CD1c-positive myeloid dendritic cell (primary cell): ENCODE measurements around the gene BIRC5.
"Not testable (repeated sequence)": the region's sequence is repeated elsewhere in the genome, so short reads cannot be mapped to it uniquely, and the experiment has no call there.

Source experiments
- DNase-seq: peaks from one replicate; pipeline ENCODE4 v3.0.0-alpha.2; 2016; ENCODE audit errors: extremely low spot score

The BIRC5 gene

DNA sequence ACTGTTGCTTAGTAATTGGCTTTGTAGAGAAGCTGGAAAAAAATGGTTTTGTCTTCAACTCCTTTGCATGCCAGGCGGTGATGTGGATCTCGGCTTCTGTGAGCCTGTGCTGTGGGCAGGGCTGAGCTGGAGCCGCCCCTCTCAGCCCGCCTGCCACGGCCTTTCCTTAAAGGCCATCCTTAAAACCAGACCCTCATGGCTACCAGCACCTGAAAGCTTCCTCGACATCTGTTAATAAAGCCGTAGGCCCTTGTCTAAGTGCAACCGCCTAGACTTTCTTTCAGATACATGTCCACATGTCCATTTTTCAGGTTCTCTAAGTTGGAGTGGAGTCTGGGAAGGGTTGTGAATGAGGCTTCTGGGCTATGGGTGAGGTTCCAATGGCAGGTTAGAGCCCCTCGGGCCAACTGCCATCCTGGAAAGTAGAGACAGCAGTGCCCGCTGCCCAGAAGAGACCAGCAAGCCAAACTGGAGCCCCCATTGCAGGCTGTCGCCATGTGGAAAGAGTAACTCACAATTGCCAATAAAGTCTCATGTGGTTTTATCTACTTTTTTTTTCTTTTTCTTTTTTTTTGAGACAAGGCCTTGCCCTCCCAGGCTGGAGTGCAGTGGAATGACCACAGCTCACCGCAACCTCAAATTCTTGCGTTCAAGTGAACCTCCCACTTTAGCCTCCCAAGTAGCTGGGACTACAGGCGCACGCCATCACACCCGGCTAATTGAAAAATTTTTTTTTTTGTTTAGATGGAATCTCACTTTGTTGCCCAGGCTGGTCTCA, 11.2 kb downstream of the BIRC5 start:
- DNase-seq, result no peak

DNA sequence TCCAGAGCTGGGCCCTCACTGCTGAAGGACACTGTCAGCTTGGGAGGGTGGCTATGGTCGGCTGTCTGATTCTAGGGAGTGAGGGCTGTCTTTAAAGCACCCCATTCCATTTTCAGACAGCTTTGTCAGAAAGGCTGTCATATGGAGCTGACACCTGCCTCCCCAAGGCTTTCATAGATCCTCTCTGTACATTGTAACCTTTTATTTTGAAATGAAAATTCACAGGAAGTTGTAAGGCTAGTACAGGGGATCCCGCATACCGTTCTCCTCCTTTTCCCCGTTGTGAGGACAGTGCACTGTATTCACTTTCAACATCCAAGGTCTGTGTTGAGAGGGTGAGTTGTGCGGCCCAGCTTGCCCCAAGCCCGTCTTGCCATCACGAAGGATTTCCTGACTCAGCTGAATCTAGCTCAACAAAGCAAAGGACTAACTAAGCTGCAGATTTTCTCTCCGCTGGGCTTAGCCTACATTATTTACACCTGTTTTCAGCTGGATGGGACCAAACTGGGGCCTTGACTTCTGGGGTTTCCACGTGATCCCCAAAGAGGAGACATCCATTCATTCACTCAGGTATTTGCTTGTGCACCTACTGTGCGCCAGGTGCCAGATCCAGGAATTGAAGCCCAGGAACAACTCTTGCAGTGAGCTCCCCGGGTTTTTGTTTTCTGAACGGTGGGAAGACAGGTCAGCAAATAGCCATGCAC, 12.2 kb downstream of the BIRC5 start:
- DNase-seq, result no peak

DNA sequence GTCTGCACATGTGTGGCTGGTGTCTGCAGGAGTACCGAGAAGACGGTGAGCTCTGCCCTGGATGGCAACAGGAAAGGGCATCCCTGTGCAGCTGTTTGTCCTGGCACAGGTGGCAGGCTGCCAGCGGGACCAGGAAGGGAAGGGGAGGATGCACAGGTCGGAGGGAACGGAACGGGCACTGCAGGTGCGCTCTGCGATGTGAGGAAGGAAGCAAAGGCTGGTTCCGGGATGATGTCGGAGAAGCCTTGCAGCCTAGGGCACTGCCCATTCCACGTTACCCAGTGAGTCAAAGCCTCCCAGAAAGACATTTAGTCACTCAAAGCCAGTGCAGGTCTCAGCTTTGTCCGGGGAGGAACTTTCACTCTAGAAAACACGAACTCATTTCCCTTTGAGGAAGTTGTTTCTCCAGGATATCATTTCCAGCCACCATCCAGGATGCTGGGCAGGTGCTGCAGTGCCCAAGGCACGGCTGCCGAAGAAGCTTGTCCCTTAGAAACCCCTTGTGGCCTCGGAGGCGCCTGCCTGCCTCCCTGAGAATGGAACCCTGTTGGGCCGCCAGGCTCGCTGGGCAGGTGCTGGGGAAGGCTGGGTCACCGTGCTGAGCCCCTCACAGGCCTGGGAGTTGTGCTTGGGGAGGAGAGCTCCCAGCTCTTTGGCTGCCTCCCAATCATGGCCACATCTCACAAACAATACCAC, 12.9 kb downstream of the BIRC5 start:
- peak; percentile 82 for DNase-seq

DNA sequence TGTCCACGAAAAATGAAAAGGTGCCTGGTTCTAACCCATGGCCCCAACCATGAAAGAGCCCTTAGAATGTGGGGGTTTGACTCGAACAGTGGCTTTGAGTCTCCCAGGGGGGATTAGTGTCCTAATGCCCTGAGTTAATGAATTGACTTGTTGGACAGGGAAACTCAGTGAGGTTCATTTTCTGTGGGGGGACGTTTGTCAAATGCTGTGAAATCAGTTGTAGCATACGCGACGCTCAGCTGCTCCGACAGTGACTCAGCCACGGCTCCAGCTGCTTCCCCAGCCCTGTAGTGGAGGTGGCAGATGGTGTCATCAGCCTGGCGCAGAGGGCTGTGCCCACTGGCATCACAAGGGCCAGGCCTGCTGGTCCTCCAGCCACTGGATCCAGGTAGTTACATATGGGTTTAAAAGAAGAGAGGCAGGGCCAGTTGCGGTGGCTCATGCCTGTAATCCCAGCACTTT, 13.4 kb downstream of the BIRC5 start:
- DNase-seq, result peak; percentile 80

DNA sequence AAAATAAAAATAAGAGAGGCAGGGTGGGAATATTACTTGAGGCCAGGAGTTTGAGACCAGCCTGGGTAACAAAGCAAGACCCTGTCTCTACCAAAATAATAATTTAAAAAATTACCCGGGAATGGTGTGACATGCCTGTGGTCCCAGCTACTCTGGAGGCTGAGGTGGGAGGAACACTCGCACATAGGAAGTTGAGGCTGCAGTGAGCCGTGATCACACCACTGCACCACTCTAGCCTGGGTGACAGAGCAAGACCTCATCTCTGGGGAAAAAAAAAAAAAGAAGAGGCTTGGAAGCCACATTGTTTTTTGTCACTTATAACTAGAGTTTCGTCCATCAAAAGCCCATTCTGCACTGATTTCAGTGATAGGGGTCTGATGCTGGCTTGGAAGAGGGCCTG, 14.1 kb downstream of the BIRC5 start:
- DNase-seq, result no peak

DNA sequence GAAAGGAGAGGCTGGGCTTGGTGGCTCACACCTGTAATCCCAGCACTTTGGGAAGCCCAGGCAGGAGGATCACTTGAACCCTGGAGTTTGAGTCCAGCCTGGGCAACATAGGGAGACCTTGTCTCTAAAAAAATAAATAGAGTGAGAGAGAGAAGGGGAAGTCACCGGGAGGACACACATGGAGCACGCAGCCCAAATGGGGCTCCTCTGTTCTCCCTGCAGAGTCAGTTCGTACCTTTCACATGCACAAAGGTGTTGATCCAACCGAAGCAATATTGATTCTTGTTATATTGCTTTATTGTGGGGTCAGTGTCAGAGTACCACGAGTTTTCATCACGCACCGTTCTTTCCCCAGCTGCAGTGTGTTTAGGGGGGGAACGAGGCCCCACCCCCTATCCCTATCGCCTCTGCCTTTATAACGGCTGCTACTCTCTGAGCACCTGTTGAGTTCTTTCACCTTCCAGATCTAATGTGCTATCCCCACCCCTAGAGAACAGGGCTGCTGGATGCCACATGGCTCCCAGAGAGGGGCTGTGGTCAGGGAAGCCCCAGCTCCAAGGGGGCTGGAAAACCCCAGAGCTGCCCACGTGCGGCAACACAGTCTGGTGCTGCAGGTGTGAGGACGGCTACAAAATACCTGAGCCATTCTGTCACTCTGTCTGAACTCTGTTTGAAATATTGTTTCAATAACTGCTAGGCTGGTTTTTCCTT, 16.4 kb downstream of the BIRC5 start:
- no peak for DNase-seq

DNA sequence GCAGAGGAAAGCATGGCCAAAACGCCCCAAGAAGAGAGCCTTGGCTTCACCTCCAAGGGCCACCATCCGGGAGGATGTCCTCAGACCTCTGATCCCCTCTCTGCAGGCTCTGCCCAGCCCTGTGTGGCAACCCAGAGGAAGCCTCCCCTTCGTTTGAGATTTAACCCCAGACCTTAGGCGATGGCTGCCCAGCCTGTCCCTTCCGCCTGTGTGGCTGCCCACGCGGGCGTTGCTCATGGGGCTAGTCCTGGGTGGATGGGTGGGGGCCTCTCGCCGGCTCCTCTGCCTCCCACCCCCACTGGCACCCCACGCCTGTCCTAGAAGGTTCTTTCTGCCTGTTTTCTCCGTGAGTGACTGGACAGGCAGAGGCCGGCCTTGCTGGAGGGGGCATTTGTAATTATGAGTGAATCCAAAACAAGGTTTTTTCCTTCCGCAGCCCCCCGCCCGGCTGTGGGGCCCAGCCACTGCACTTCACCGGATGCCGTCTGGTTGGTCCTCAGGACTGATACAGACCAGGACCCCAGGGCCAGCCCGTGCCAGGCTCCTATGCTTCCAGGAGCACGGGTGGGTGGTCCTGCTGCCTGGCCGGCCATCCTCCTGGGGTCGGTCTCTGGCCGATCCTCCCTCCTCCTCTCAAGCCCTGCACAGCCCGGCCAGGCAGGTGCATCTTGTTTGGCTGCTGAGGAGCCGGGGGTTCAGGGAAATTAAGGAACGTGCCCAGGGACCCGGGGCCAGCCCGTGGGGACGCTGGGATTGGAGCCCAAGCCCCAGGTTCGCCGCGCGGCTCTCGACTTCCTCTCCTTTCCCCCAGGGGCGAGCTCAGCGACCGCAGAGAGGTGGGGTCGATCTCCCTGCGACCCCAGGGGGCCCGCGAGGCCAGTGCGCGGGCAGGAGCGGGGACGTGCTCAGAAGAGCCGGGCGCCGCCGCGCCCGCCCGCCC, 17.2 kb downstream of the BIRC5 start, which contains the start of gene TMEM235:
TMEM235 (plus strand) TSS at position 636 of the 940 bp plus-strand sequence. CDS start 393 bp downstream, outside the sequence.
- DNase-seq, result no peak

DNA sequence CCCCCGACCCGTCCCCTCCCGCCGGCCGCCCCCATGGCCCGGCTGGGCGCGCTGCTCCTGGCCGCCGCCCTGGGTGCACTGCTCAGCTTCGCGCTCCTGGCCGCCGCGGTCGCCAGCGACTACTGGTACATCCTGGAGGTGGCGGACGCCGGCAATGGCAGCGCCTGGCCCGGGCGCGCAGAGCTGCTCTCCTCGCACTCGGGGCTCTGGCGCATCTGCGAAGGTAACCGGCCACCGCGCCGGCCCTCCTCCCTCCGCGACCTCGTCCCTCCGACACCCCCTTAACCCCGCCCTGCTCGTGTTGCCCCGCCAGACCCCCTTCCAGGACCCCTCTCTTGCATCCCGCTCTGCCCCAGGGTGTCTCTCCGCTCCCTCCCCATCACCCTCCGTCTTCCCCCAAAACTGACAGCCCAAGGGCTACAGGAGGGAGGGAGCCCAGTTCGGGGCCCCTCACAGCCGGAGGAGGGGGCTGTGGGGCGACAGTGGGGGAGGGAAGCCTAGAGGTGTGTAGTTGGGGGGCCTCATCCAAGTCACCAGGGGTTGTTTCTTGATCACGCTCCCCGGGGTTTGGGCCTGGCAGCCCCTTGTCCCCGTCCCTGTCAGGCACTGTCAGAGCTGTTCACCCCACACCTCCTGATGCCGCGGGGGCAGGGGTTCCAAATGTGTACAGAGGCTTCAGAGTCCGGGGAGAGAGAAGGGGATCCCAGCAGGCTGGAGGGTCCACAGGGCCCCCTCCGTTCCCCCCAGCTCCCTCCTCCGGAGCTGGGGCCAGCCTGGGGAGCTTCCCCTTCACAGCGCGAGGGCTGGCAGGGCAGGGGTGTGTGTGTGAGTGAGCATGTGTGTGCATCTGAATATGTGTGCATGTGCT, 18.2 kb downstream of the BIRC5 start:
- peak; percentile 22 for DNase-seq

DNA sequence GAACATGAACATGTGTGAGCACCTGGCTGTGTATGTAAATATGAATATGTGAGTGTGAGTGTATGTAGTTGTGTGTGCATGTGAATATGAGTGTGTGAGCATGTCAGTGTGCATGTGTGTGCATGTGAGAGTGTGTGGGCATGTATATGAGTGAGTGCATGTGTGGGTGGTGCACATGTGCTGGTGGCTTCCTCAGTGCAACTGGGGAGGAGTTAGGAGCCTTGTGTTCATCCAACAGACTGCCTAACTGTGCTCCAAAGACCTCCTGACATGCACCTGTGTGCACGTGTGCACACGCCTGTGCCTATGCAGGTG, 18.8 kb downstream of the BIRC5 start:
- DNase-seq, result peak; percentile 51

DNA sequence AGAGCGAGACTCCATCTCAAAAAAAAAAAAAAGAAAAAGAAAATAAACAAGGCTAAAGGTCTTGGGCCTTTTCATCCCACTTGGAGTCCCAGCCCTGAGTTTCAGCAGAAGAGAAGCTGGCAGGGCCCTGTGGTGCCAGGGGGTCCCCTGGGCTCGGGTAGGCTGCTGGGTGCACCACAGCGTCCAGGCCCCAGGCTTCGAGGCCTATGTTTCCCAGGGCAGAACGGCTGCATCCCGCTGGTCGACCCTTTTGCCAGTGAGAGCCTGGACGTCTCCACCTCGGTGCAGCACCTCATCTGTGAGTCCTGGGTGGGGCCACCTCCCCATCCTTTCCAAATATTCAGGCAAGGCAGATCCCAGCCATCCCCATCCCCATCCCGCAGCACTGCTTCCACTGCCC, 19.6 kb downstream of the BIRC5 start:
- DNase-seq, result no peak

DNA sequence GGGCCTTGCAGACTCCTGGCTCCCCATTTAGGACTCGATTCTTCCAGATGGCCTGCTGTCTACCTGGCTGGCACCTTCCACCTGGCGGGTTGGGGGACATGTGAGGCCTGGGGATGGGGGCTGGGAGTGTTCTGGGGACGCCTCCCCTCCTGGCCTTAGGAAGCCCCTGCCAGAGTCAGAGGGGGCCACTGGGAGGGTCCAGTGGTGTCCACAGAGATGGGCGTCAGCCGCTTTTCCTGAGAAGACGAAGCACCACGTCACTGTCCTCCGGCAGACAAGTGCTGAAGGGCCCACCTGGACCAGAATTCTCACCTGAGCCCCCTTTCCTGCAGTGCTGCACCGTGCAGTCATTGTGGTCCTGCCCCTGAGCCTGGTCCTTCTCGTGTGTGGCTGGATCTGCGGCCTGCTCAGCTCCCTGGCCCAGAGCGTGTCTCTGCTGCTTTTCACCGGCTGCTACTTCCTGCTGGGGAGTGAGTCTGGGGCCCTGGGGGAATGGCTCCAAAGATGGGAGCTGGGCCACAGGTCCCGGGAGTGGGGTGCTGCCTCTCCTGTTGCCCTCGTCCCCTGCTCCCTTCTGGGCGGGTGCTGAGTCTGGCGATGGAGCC, 20.3 kb downstream of the BIRC5 start:
- no peak for DNase-seq

DNA sequence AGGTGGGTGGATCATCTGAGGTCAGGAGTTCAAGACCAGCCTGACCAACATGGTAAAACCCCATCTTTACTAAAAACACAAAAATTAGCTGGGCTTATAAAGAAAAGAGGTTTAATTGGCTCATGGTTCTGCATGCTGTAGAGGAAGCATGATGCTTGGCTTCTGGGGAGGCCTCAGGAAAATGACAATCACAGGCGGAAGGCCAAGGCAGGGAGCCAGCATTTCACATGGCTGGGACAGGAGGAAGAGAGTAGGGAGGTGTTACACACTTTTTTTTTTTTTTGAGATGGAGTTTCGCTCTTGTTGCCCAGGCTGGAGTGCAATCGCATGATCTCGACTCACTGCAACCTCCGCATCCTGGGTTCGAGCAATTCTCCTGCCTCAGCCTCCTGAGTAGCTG, 21.0 kb downstream of the BIRC5 start:
- not testable (repeated sequence) for DNase-seq

DNA sequence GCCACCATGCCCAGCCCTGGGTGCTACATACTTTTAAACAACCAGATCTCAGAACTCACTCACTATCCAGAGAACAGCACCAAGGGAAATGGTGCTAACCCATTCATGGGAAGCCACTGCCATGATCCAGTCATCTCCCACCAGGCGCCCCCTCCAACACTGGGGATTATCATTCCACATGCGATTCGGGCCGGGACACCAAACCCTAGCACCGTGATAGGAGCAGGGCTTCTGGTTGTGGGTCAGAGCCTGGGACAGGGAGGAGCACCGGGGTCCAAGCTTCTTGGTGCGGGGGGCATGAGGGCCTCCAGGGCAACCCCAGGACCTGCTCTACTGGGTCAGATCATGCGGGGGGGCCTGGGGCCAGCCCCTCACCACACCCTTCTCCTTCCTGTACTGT, 21.8 kb downstream of the BIRC5 start:
- no peak for DNase-seq

DNA sequence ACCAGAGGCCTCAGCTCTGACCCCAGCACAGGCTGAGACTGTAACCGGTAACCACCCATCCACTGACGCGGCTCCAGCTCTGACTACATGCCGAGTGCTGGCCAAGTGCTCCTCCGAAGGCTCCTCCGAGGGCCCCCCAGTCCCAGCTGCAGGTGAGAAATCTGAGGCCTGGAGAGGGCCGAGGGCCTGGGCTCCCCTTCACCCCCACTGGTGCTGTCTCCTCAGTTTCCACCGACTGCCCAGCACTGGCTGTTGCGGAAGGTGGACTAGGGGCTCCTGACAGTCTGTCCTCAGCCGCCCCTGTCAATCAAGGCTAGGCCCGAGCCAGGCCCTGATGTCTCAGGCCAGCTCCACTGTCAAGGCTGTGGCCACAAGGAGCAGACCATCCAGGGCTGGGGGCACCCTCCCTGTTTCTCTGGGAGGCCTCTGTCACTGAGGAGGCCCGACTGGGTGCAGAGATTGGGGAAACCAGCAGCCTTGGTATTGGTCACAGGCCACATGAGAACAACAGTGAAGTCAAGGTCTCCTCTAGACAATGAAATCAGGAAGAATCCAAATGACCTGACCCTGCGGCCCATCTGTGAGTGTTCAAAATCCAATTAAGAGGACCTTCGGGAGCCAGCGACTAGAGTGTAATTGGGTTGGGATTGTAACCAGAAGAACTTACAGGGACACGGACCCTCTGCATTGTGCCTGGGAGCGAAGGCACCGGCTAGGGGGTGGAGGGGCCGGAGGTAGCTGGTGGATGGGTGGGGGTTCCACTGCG, 22.5 kb downstream of the BIRC5 start:
- DNase-seq, result no peak

DNA sequence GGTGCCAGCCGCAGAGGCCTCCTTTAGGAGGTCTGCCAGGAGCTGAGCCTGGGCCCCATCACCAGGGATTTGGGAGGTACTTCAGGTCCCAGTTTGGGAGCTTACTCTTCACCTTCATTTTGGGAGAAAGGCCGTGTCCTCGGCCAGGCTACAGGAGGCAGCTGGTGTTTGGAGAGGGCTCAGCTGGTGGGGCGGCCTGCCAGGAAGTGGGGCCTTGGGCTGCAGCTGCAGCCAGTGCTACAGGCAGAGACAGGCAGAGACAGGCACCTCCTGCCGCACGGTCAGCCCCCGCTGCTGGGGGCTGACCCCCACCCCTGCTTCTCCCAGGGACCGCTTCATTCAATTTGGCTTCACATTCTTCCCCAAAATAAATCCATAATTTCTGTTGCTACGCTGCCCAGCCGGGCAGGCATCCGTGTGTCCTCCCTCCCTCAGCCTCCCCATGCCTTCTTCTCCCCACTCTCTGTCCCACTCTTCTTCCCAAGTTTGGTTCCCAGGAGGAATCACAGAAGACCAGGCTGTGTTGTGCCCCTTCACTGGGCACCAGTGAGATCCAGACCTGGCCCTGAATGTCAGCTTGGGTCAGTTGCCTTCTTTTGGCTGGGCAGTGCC, 23.5 kb downstream of the BIRC5 start:
- DNase-seq, result no peak

DNA sequence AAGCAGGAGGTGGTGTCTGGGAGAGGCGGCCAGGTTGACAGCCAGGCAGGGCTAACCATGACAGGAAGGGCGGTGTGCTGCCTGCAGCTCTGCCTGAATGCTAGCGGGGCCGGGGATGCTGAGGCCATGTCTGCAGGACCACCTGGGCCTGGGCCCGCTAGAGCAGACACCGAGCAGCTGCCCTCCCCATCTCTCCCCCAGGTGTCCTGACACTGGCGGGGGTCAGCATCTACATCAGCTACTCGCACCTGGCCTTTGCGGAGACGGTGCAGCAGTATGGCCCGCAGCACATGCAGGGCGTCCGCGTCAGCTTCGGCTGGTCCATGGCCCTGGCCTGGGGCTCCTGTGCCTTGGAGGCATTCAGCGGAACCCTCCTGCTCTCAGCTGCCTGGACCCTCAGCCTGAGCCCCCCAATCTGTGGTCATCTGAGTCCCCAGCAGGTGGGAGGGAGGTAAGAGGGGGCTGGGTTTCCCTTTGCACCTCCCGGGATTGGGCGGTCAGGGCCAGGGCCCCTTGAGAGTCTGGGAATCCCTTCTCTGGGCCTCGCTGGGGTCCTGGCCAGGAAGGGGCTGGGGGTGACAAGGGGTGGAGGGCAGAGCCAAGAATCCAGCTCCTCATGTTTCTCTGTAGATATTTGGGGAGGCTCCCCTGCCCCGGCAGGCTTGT, 24.9 kb downstream of the BIRC5 start:
- no peak for DNase-seq

DNA sequence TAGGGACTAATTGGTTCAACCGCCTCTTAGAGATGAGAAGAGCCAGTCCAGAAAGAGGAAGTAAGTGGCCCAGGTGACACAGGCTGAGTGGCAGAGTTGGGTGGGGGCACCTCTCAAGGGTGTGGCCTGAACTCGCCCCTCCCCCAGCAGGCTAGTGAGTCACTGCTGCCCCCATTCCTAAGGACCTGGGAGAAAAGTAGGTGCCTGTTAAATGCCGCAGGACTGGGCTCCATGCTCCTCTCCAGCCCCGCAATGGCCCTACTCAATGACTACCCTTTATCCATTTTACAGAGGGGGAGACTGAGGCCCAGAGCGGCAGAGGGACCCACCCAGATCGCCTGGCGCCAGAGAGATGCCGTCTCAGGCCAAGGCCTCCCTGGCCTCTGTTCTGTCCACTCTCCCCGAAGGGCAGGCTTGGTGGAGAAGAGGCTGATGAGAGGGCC, 25.5 kb downstream of the BIRC5 start:
- DNase-seq, result no peak
